ENCODE data around the gene RGS2.

Gene RGS2

DNA sequence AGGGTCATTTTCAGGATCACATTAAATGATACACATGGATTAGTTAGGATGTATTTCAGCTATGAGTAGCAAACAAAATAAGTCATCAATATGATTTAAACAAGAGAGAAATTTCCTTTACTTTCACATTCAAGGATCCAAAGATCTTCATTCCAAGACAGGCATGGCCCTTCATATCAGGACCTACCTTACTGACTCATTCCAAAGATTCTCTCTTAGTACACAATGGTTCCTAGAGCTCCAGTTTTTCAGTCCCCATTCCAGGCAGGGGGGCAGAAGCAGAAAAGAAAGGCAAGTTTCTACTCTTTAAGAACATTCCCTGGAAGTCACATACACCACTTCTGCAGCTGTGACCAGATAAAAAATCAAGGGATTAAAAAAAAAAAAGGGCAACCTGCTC is 23.7 kb downstream of the RGS2 start:
- DNase-seq = no peak

DNA sequence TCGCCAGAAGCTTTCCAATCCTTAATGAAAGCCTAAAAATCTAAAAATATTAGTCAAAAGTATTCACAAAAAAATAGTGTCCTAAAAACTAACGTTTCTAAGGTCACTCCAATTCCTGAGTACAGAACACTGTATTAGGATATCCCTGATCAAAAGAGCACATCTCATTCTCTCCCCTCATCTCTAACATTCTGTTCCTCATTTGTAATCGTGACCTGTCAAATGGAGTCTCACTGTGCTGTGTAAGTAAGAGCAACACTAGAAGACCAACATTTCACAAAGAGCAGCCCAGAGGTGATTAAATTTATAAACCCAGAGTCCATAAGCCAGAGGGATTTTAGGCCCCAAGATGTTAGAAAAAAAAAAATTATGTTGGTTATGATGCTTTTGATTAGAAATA is 26.3 kb downstream of the RGS2 start:
- DNase-seq = no peak

DNA sequence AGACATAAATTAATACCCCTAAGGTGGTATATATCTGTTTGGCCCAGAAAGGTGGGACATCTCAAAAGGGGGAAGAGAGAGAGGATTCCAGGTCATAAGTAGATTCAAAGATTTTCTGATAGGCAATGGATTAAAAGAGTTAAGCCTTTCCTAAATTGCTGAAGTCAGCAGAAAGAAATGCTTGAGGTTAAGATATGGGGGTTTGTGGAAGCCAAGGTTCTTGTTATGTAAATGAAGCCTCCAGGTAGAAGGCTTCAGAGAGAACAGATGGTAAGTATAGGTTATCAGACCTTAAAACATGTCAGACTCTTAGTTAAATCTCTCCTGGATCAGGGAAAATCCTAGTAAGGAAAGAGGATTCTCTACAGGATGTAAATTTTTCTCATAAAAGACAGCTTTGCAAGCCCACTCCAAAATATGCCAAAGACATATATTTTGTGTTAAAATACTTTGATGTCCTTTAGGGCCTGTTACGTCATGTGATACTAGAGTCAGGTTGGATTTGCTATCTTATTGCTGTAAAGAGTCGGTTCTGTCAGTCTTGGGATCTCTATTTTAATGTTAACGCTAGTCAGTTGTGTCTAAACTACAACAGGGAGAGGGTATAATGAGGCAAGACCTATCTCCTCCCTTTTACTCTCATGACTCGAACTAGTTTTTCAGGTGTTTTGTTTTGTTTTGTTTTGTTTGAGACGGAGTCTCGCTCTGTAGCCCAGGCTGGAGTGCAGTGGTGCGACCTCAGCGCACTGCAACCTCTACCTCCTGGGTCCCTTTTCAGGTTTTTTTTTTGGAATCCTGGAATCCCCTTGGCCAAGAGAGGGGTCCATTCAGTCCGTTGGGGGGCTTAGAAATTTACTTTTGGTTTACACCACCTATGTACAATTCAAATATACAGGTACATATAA is 30.6 kb downstream of the RGS2 start:
- DNase-seq = no peak

DNA sequence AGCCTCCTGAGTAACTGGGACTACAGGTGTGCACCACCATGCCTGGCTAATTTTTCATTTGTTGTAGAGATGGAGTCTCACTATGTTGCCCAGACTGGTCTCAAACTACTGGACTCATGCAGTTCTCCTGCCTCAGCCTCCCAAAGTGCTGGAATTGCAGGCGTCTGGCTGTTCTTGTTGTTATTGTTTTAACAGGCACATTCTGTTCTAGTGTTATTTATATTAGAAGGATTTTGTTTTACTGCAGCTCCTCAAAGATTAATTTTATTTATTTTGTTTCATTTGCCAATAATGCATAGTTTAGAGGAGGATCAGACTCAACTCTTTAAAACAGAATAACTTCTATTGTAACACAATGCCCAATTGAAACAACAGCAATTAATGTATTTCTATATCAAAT is 35.5 kb downstream of the RGS2 start:
- no peak for DNase-seq

DNA sequence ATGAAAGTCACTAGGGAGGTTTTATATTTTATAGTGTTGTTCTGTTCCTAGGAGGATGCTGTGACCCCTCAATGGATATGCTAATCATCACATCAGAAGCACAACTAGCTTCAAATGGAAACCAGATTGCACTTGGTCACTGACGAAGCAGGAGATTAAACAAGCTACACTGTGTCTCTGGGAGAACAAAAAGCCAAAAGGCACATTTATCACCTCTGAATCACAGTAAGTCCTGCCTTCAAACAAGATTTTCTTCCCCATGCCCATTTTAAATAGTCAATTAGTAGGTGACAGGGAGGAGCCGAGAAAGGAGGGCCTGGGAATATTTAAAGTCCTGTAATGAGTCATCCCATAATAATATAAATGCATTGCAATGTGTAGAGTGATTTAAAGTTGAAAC is 38.1 kb downstream of the RGS2 start:
- DNase-seq = no peak

DNA sequence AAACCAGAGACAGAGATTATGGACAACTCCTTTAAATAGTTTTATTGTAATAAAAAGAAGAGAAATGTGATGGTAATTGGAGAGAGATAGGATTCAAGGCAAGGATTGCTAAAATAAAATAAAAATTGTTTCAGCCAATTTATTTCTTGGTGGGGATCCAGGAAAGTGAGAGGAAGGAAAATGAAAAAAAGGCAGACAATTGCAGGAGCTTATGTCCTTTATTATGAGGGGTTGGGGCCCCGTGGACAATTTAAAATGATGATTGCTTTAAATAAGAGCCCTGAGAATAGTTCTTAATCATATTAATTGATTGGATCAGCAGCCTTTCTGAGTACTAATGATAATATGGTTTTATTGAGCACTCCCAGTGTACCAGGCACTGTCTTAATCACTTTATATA is 40.2 kb downstream of the RGS2 start:
- DNase-seq = no peak

DNA sequence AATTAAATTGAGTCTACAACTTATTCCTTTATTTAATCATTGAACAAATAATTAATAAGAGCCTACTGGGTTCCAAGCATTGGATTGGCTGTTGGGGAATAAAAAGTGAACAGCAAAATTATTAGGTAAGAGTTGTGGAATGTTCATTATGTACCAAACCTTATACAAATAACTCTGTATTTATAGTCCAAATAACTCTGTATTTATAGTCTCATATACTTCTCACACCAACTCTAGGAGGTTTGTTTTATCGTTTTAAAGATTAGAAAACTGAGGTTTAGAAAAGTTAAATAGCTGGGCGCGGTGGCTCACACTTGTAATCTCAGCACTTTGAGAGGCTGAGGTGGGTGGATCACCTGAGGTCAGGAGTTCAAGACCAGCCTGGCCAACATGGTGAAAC is 40.6 kb downstream of the RGS2 start:
- DNase-seq = no peak

DNA sequence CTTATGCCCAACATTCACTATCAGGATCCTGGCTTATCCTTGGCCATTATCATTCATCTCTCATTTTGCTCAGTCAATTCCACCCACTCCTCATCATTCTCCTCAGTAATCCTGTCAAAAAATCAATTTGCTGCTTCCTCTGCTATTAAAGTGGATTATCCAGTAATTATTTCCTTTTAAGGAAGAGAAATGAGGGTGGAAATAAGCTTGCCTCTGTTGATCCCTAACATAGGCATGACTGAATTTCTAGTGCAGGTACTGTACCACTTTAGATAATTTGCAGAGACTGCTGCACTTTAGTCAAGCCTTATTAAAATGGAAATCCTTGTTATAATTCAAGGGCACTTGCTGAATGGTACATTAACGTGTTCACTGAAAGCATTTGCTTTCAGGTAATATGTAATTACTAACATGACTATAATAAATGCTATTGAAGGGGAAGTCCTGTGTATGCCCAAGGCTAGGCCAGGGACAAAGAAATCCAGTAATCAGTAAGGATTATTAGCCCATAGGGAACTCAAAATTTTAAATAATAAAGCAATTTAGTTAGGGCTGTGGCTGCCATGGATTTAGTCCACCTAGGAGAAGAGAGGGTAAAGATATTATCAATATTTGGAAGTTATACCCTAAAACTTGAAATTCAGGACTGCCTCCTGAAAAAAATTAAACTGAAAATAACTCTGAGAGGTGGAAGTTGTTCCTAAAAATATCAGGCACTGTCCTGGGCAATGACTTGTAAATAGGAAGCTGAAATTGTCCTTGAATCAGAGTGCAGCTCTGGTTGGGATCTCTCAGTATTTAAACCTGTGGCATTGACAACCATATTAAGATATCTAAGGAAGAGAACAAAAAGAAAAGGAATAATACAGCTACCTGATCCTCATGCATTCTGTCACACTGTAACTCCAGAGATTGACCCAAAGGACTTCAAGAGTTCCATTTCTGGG is 43.4 kb downstream of the RGS2 start:
- no peak for DNase-seq

DNA sequence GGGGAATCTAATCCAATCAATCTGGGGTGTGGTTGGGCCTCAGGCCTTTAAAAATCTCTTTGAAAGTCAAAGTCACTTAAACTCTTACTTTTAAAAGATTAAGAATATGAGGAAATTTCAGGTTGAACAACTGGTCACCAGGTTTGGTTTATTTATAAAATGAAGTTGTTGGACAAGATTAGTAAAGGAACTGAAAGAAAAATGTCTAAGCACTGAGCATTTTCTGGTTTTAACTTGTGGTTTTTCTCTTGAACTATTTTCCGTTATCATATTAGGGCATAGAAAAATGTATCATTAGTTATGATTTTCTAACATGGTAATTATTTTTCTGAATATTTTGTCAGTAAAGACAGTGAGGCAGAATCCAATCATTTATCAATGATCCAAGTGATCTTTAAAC is 49.6 kb downstream of the RGS2 start:
- no peak for DNase-seq

DNA sequence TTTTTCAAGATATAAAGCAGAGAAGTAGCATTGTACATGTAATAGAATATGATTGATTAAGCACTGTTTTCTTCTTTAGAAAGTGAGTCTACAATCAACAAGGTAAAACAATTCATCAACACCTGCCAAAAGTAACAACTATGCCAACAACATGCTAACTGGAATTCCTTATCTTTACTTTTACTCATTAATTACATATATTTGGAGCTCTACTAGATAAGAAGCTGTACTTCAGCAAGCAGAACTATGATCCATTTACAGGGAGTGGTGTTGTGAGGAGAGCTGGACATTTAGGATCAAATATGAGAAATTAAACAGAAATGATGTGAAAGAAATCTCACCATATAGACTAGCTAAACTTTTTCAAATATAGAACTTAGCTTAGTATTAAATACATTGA is 51.0 kb downstream of the RGS2 start:
- DNase-seq = no peak

DNA sequence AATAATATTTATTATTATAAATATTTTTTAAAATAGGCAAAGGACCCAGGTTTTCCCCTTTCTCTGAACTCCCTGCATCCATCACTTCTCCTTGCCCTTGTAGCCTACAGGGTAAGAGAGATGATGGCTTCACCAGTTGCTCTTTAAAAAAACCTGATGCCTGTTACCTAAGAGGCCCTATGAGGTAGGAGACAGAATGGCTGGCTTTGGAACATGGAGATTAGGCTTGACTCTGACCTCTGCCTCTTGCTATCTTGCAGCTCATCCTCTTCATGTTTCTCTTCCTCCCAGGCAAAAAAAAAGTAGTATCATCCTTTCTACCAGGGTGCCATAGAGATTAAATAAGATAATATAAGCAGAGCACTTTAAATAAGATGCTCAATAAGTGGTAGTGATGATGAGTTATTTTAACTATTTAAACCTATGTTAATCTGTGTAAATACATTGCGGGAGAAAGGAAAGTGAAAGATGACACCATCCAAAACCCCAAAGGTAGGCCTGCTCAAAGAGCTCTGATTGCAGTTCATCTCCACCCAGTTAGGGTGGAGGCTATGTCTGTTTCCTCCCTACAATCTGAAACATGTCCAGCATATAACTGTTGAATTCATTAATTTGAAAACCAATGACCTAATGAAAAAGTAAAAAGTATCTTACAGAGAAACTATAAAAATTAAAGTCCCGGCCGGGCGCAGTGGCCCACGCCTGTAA is 51.8 kb downstream of the RGS2 start:
- DNase-seq = no peak

DNA sequence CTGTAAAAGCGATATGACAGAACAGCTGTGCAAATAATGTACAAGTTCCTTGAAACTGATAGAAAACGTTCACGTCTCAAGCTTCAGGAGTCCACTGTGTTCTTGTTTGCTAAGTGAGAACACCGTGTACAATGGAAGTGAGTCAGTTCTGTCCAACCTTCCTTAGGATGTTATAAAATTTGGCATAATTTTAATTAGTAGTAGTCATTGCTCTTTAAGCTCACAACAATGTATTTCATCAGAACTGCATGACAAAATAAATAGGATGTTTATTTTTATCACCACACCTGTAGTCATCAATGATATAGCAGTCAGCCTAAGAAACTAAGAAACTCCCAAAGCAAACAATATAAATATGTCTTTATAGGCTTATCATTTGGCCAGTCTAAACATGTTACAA is 53.0 kb downstream of the RGS2 start:
- DNase-seq = no peak

Measured in NCI-H2171 treated with DMSO at 0.1 percent for 48 hours (cell line).